PC-3 (cell line): ENCODE measurements around the gene IL1RAPL1.

Experiments
- EZH2 ChIP-seq: fragments of 300-600 bp; sonication (generic); IDR thresholded peaks from one replicate; pipeline ENCODE4 v1.6.1; 2017; ENCODE audit warnings: antibody characterized with exemption, mild to moderate bottlenecking, low read length; ENCODE audit not compliant: unreplicated experiment
- TF ChIP-seq, protein P1 (sequence below): fragments of 300-600 bp; sonication (generic); conservative IDR thresholded peaks from 2 replicates; pipeline ENCODE4 v1.5.1; 2017; ENCODE audit warnings: antibody characterized with exemption, low read depth, mild to moderate bottlenecking, low read length

DNA sequence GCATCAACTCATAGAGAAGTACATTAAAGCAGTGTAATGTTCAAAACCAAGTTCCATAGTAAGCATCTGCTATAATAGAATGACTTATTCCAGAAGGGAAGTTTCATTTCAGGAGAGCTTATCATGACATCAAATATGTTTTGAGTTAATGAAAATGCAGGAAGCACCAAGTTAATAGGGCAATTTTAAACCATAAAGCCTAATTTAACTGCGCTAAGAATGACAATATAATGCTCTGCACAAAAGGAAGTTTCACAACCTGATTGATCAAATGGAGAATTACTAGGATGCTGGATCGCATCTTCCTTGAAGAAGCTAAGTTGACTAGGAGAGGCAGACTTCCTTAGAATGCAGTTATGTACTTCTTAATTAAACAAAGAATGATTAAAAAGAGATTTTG lies 1211.2 kb downstream of the IL1RAPL1 start:
- TF ChIP-seq, protein P1, sequence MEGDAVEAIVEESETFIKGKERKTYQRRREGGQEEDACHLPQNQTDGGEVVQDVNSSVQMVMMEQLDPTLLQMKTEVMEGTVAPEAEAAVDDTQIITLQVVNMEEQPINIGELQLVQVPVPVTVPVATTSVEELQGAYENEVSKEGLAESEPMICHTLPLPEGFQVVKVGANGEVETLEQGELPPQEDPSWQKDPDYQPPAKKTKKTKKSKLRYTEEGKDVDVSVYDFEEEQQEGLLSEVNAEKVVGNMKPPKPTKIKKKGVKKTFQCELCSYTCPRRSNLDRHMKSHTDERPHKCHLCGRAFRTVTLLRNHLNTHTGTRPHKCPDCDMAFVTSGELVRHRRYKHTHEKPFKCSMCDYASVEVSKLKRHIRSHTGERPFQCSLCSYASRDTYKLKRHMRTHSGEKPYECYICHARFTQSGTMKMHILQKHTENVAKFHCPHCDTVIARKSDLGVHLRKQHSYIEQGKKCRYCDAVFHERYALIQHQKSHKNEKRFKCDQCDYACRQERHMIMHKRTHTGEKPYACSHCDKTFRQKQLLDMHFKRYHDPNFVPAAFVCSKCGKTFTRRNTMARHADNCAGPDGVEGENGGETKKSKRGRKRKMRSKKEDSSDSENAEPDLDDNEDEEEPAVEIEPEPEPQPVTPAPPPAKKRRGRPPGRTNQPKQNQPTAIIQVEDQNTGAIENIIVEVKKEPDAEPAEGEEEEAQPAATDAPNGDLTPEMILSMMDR: no peak
- TF ChIP-seq EZH2: no peak
